Fibroblast of mammary gland (primary cell): Measurements from ENCODE around the gene TANC1.
A peak's percentile ranks its signal among the peaks of the same experiment; 100 is the strongest.

Experiments
- DNase-seq: peaks from one replicate; pipeline ENCODE4 v3.0.0-alpha.2; 2010; ENCODE audit warnings: low read depth
- H3K4me3 ChIP-seq: 2 replicates; pipeline ENCODE4 v1.5.1; 2011; ENCODE audit warnings: low read depth, mild to moderate bottlenecking, low read length, moderate library complexity; ENCODE audit not compliant: control insufficient read depth
- CTCF ChIP-seq: conservative IDR thresholded peaks from 2 replicates; pipeline ENCODE4 v1.5.1; 2011; ENCODE audit warnings: low read depth, low read length, inconsistent platforms; ENCODE audit not compliant: control insufficient read depth, insufficient read depth

The TANC1 gene

GRCh38 chr2:159109517-159109916 is 141.1 kb downstream of the TANC1 start:
- no peak for DNase-seq
- H3K4me3 ChIP-seq: no peak overlapping the region
- TF ChIP-seq CTCF: no peak

GRCh38 chr2:159110784-159111183 is 142.3 kb downstream of the TANC1 start:
- TF ChIP-seq CTCF: no peak
- H3K4me3 ChIP-seq: no peak overlapping the region
- DNase-seq: peak; percentile 21

- H3K4me3 ChIP-seq: no peak overlapping the region
- no peak for DNase-seq
- no peak for TF ChIP-seq CTCF
Measured at GRCh38 chr2:159111346-159111927, 143.0 kb downstream of the TANC1 start.

- no peak for TF ChIP-seq CTCF
- no peak overlapping the region for H3K4me3 ChIP-seq
- no peak for DNase-seq
Measured at GRCh38 chr2:159114835-159115234, 146.4 kb downstream of the TANC1 start.

GRCh38 chr2:159116922-159117321 is 148.5 kb downstream of the TANC1 start:
- no peak overlapping the region for H3K4me3 ChIP-seq
- DNase-seq: no peak
- no peak for TF ChIP-seq CTCF

GRCh38 chr2:159117658-159118057 is 149.2 kb downstream of the TANC1 start:
- no peak for DNase-seq
- no peak for TF ChIP-seq CTCF

More at GRCh38 chr2:159117658-159118057, 149.2 kb downstream of the TANC1 start:
- H3K4me3 ChIP-seq: no peak overlapping the region
